ENCODE results near the gene GSN.

DNA sequence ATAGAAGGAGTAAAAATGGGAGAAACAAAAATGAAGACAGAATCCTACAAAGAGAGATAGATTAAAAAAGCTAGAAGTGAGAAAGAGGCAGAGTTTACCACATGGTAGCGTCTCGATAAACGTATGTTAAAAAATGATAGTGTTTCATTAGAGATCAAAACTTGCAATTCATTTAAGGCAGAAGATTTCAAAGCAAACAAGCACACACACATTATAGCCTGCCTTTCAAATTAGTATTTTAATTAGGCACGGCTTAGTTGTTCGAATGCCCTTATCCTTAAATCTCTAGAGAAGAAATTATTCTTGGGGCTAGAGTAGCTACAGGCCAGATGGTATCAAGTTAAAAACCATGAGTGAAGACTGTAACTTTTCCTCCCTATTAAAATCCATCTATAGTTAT is 96.1 kb downstream of the GSN start:
- TF ChIP-seq POLR2A (IDR thresholded peaks at IDR 0.05) (no peak), CTCF (IDR thresholded peaks at IDR 0.05) (no peak), EP300 (IDR thresholded peaks at IDR 0.05; ENCODE audit: low read depth) (no peak), POLR2AphosphoS5 (IDR thresholded peaks at IDR 0.05) (no peak)

Data from transverse colon (tissue), 4 donors.